Measurements from ENCODE around the gene ACHE. TPM values are rescaled to one million over a fixed set of nuclear protein-coding genes. Genes with fewer than 3 reads are reported as not detected.
"Not testable (repeated sequence)": the region's sequence is repeated elsewhere in the genome, so short reads cannot be mapped to it uniquely, and the experiment has no call there.

Gene ACHE
- total RNA-seq, 3 donors from 2014 or later, result 0.64 to 4.3 (median 3.2) TPM

- intact Hi-C loops (cut with DNase I; ENCODE audit: low total_unique reads), result loop anchor here (1.0 to 10.0 kb wide), 2 partner anchors 41 to 155 kb away; partner anchors contain the start of gene POP7
- H3K4me3 ChIP-seq, result no peak overlapping the region
- no peaks in the 10 kb centered on the region for H3K27me3 ChIP-seq
- H3K9me3 ChIP-seq, result no peaks in the 10 kb centered on the region
- no peaks in the 10 kb centered on the region for H3K4me1 ChIP-seq
- no peak overlapping the region for H3K27ac ChIP-seq
- peaks cover 3% of the 10 kb centered on the region for H3K36me3 ChIP-seq
- no peak for DNase-seq (ENCODE audit: low spot score in 2 of 2)
- TF ChIP-seq CTCF (IDR thresholded peaks at IDR 0.05), result no peak
- TF ChIP-seq POLR2A (IDR thresholded peaks at IDR 0.05), result no peak
- TF ChIP-seq POLR2AphosphoS5 (IDR thresholded peaks at IDR 0.05), result no peak
Measured at GRCh38 chr7:100859856-100860255, 35.8 kb downstream of the ACHE start.

- Histone ChIP-seq H3K36me3 (peaks cover 3% of the 10 kb centered on the region), H3K9me3 (no peaks in the 10 kb centered on the region), H3K27me3 (no peaks in the 10 kb centered on the region), H3K4me3 (no peak overlapping the region), H3K4me1 (no peaks in the 10 kb centered on the region), H3K27ac (no peak overlapping the region)
- DNase-seq (ENCODE audit: low spot score in 2 of 2), result no peak
- intact Hi-C loops (cut with DNase I; ENCODE audit: low total_unique reads), result no loop called here
- TF ChIP-seq CTCF (IDR thresholded peaks at IDR 0.05), result no peak
Measured at GRCh38 chr7:100856871-100857282, 38.8 kb downstream of the ACHE start.

- intact Hi-C loops (cut with DNase I; ENCODE audit: low total_unique reads), result no loop called here
- Histone ChIP-seq H3K36me3 (no peaks in the 10 kb centered on the region), H3K4me1 (no peaks in the 10 kb centered on the region), H3K27me3 (no peaks in the 10 kb centered on the region), H3K4me3 (no peak overlapping the region), H3K9me3 (no peaks in the 10 kb centered on the region), H3K27ac (no peak overlapping the region)
- TF ChIP-seq POLR2A (IDR thresholded peaks at IDR 0.05), result no peak
- DNase-seq (ENCODE audit: low spot score in 2 of 2), result no peak
Measured at GRCh38 chr7:100855515-100855914, 40.2 kb downstream of the ACHE start.

GRCh38 chr7:100854899-100855298 is 40.8 kb downstream of the ACHE start:
- H3K4me1 ChIP-seq; H3K27me3 ChIP-seq; H3K36me3 ChIP-seq; intact Hi-C loops (cut with DNase I; ENCODE audit: low total_unique reads); DNase-seq (ENCODE audit: low spot score in 2 of 2); H3K27ac ChIP-seq; H3K9me3 ChIP-seq; H3K4me3 ChIP-seq: not testable (repeated sequence)

GRCh38 chr7:100854146-100854895 is 41.4 kb downstream of the ACHE start:
- intact Hi-C loops (cut with DNase I; ENCODE audit: low total_unique reads), result no loop called here
- TF ChIP-seq POLR2AphosphoS5 (IDR thresholded peaks at IDR 0.05) (no peak), POLR2A (IDR thresholded peaks at IDR 0.05) (no peak), CTCF (IDR thresholded peaks at IDR 0.05) (no peak)
- H3K4me1 ChIP-seq, result no peaks in the 10 kb centered on the region
- no peaks in the 10 kb centered on the region for H3K27me3 ChIP-seq
- H3K9me3 ChIP-seq, result no peaks in the 10 kb centered on the region
- no peaks in the 10 kb centered on the region for H3K36me3 ChIP-seq
- no peak for DNase-seq (ENCODE audit: low spot score in 2 of 2)
- H3K27ac ChIP-seq, result no peak overlapping the region
- no peak overlapping the region for H3K4me3 ChIP-seq

- H3K9me3 ChIP-seq, result no peaks in the 10 kb centered on the region
- H3K4me1 ChIP-seq, result no peaks in the 10 kb centered on the region
- H3K27ac ChIP-seq, result peak within 1 kb of the TSS; percentile 40 to 60
- no peaks in the 10 kb centered on the region for H3K27me3 ChIP-seq
- no peaks in the 10 kb centered on the region for H3K36me3 ChIP-seq
- H3K4me3 ChIP-seq, result peak within 1 kb of the TSS; percentile 65 to 92 (median 66)
- intact Hi-C loops (cut with DNase I; ENCODE audit: low total_unique reads), result no loop called here
- peak; percentile 83 to 87 for DNase-seq (ENCODE audit: low spot score in 2 of 2)
- TF ChIP-seq POLR2AphosphoS5 (IDR thresholded peaks at IDR 0.05) (peak; percentile 22 to 49 (median 28)), CTCF (IDR thresholded peaks at IDR 0.05) (peak; percentile 90 to 97 (median 96)), POLR2A (IDR thresholded peaks at IDR 0.05) (no peak)
Measured at GRCh38 chr7:100852048-100852872, 43.4 kb downstream of the ACHE start, which contains the start of gene SLC12A9. TSS of gene SLC12A9 (plus strand) at chr7:100852713. CDS start at chr7:100854198, 1,485 bp downstream.

Data from breast epithelium (tissue), 4 donors.